SK-N-SH (cell line): ENCODE results near the gene POGZ.

Experiments used
- CTCF ChIP-seq: fragments of 200-600 bp; sonication (generic); IDR thresholded peaks from 2 replicates; pipeline ENCODE4 v1.6.1; 2017; ENCODE audit warnings: antibody characterized with exemption, mild to moderate bottlenecking, moderate library complexity
- EP300 ChIP-seq, 2 experiments: IDR thresholded peaks; 2 replicates each; pipeline versions ENCODE4 v1.4.0 to v1.6.1; 2012; ENCODE audit warnings: borderline replicate concordance in 1 of 2, low read depth in 1 of 2, low read length in 1 of 2
- EZH2phosphoT487 ChIP-seq: fragments of 200-600 bp; sonication (generic); IDR thresholded peaks from 2 replicates; pipeline ENCODE4 v1.6.1; 2017; ENCODE audit warnings: low read depth, mixed run types, mild to moderate bottlenecking, antibody characterized with exemption, moderate library complexity, borderline replicate concordance
- FOXJ3 ChIP-seq: sonication (generic); formaldehyde crosslinking; IDR thresholded peaks from 2 replicates; pipeline ENCODE4 v1.5.1; 2020; ENCODE audit warnings: mild to moderate bottlenecking, missing genetic modification reagents
- JUND ChIP-seq: IDR thresholded peaks from 2 replicates; pipeline ENCODE4 v1.4.0; 2012
- MAX ChIP-seq: IDR thresholded peaks from 2 replicates; pipeline ENCODE4 v1.4.0; 2012; ENCODE audit warnings: low read depth
- MEF2A ChIP-seq: IDR thresholded peaks from 2 replicates; pipeline ENCODE4 v1.4.0; 2012; ENCODE audit warnings: low read depth, borderline replicate concordance
- POLR2AphosphoS5 ChIP-seq: IDR thresholded peaks from 2 replicates; pipeline ENCODE4 v1.6.1; 2012; ENCODE audit warnings: low read depth, low read length
- RAD21 ChIP-seq: IDR thresholded peaks from 2 replicates; pipeline ENCODE4 v1.6.1; 2012; ENCODE audit warnings: mild to moderate bottlenecking, low read length
- RCOR1 ChIP-seq: fragments of 150-350 bp; IDR thresholded peaks from 2 replicates; pipeline ENCODE4 v1.6.1; 2017; ENCODE audit warnings: antibody characterized with exemption, low read length
- REST ChIP-seq: IDR thresholded peaks from 2 replicates; pipeline ENCODE4 v1.6.1; 2012; ENCODE audit warnings: mild to moderate bottlenecking, low read depth, low read length, moderate library complexity
- TCF12 ChIP-seq: IDR thresholded peaks from 2 replicates; pipeline ENCODE4 v1.4.0; 2012

- TF ChIP-seq REST: no peak
- TF ChIP-seq CTCF: no peak
- no peak for TF ChIP-seq MAX
- no peak for TF ChIP-seq EP300 (IDR thresholded peaks at IDR 0.05; ENCODE audit: borderline replicate concordance in 1 of 2, low read depth in 1 of 2, low read length in 1 of 2)
- TF ChIP-seq JUND: no peak
- no peak for TF ChIP-seq POLR2AphosphoS5
- no peak for TF ChIP-seq TCF12
- TF ChIP-seq FOXJ3 (CRISPR knock-in tag): no peak
- TF ChIP-seq RAD21: no peak
- TF ChIP-seq MEF2A: no peak
- TF ChIP-seq RCOR1: no peak
- TF ChIP-seq EZH2phosphoT487: no peak
Measured at GRCh38 chr1:151492120-151492519, 32.8 kb upstream of the POGZ start.
